GM23248 (cell line): ENCODE data around the gene TMEM231.

Experiments
- EZH2 ChIP-seq: fragments of 200-600 bp; sonication (generic); IDR thresholded peaks from 2 replicates; pipeline ENCODE4 v1.6.1; 2018; ENCODE audit warnings: antibody characterized with exemption, mild to moderate bottlenecking; ENCODE audit not compliant: insufficient read depth, poor library complexity, severe bottlenecking
- EZH2phosphoT487 ChIP-seq: fragments of 200-600 bp; sonication (generic); IDR thresholded peaks from 2 replicates; pipeline ENCODE4 v1.6.1; 2018; ENCODE audit warnings: antibody characterized with exemption, moderate library complexity, mild to moderate bottlenecking, low read depth; ENCODE audit not compliant: insufficient read depth

DNA sequence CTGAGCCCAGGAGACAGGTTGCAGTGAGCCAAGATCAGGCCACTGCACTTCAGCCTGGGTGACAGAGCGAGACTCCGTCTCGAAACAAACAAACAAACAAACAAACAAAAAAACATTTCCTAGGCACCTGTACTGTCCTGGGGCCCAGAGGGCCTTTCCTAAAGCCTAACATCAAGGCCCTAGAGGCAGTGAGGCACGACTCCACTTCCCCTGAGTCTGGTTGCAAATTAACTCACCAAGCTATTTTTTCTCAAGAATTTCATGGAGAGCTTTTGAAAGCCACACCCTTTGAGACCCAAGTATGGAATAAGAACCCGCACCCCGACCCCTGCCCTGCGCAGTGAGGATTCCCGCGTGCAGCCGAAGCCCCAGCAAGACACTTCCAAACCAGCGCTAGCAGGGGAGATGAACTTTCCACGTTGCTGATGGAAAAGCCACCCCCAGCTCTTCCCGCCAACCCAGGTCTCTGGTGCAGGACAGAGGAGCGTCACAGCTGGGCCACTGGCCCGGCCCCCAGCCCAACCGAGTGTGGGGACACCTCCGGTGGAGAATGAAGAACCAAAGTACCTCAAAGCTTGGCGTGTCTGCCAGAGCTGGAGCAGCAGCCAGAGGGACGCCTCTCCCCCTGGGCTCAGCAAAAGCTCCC lies 21.4 kb downstream of the TMEM231 start:
- TF ChIP-seq EZH2: no peak
- no peak for TF ChIP-seq EZH2phosphoT487
